NK-92 (cell line): Measurements from ENCODE around the gene SPRING1.
"Not testable (repeated sequence)": the region's sequence is repeated elsewhere in the genome, so short reads cannot be mapped to it uniquely, and the experiment has no call there.

Experiments used
- DNase-seq: peaks from one replicate; lab custom pipeline; 2025; ENCODE audit not compliant: unreplicated experiment; lab: John Stamatoyannopoulos, UW

SPRING1 gene

DNA sequence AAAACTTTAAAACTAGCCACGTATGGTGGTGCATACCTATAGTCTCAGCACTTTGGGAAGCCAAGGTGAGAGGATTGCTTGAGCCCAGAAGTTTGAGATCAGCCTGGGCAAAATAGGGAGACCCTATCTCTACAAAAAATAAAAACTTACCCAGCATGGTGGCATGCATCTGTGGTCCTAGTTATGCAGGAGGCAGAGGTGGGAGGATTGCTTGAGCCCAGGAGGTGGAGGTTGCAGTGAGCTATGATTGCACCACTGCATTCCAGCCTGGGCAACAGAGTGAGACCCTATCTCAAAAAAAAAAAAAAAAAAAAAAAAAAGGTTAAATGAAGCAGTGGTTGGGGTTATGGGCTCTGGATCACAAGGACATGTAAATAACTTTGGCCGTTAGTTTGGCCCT is 4.9 kb upstream of the SPRING1 start:
- not testable (repeated sequence) for DNase-seq

DNA sequence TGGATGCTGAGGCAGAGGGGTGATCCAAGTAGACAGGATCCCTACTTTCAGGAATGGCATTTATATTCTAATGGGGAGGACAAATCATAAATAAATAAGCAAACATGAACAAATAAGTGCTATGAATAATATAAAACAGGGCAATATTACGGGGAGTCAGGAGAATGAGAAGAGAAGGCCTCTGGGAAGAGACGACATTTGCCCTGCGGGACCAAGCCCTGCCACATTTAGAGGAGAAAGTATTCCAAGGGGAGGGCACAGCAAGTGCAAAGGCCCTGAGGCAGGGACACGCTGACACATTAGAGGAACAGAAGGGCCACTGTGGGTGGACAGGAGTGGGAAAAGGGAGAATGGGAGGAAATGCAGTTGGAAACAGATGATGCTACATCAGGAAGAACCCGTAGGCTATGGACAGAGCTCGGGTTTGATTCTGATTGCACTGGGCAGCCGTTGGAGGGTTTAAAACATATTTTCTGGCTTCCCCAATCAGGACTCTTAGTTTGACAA is 1.6 kb upstream of the SPRING1 start:
- DNase-seq = no peak

DNA sequence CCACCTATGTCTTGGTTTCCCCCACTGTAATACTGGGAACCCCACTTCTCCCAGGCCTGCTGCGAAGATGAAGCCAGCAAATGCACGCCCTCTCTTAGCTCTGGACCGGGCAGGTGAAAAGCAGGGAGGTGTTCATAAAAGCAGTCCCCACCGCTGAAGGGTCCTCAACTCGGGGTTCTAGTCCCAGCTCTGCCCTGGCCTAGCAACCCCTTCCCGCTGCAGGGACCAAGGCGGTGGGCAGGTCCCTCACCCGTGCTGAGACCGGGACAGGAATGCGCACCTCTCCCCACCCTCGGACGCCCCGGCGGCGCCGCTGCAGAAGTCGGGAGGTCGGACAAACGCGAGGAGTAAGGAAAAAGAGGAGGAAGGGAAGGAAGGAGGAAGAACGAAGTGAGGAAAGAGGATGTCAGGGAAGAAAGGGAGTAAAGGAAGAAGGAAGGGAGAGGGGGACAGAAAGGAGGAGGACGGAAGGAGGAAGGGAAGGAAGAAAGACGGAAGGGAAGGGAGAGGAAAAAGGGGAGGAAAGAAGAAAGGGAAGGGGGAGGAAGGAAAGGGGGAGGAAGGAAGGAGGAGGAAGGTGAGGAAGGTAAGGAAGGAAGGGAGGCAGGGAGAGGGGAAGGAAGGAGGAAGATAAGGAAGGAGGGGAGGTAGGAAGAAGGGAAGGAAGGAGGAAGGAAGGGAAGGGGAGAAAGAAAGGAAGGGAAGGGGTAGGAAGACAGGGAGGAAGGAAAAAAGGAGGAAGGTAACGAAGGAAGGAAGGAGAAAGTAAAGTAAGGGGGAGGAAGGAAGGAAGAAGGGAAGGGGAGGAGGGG is 701 bp downstream of the SPRING1 start:
- no peak for DNase-seq

DNA sequence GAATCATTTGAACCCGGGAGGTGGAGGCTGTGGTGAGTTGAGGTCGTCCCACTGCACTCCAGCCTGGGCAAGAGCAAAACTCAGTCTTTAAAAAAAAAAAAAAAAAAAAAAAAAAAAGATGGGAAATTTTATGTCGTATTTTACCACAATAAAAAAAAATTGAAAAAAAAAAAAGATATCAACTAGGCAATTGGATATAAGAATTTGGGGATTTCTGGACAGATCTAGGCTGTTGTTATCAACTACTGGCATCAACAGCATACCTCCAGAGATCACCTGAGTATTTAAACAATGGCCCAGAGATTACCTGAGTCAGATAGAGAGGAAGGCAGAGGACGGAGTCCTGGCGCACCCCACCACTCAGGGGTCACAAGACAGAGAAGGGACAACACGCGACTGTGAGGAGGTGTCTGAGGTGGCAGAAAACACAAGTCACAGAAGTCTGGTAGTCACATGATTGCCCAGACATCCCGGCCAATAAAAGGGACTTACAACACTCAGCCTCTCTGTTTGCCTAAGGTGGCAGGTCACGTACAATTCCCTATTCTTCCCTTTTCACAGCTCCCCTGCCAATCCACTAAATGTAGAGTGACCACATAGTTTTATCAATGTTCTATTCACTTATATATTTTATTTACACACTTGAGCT is 1.8 kb downstream of the SPRING1 start:
- DNase-seq = no peak

DNA sequence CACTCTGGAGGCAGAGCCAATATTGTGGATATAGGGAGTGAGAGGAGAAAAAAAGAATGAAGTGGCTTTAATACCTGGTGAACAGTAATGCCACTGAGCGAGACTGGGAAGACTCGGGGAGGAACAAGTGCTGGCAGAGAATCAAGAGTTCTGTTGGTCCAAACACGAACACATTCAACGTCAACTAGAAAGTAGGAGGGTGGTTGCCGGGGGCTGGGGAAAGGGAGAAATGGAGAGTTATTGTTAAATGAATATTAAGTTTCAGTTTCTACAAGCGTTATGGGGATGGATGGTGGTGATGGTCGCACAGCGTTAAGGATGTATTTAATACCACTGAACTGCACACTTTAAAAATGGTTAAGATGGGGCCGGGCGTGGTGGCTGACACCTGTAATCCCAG is 2.8 kb downstream of the SPRING1 start:
- no peak for DNase-seq

DNA sequence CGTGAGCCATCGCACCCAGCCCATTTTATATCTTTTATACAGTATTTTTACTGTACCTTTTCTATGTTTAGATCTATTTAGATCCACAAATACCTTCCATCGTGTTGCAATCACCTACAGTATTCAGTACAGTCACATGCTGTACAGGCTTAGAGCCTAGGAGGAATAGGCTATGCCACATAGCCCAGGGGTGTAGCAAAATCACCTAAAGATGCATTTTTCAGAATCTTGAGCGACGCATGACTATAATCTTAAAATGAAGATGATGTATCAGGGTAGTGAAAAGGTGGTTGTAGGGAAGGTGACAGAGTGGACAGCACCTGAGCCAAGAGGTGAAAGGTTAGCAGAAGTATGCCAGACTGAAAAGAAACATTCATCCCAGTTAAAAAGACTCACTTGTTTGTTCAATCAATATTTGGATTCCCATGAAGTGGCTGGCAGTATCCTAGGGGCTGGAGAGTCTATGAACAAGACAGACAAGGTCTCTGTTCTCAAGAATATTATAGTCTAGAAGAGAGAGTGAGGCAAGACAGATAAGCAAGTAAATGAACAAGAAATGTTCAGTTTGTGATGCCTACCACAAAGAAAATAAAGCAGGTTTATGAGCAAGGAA is 3.6 kb downstream of the SPRING1 start:
- DNase-seq = no peak

DNA sequence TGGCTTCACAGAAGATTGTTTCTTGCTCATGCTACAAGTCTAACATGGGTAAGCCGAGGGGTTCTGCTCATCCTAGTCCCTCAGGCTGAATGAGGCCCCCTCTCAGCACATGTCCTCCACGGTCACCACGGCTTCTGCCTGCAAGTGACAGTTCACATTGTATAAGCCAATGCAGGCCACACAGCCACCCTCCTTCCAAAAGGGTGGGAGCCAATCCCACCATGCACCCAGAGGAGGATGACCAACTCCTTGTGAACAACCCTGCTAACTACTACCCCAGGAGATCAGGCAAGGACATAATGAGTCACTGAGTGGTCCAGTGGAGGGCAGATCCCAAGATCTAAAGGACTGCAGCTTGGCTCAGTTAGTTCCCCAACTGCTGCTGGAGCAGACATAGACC is 6.1 kb downstream of the SPRING1 start:
- no peak for DNase-seq

DNA sequence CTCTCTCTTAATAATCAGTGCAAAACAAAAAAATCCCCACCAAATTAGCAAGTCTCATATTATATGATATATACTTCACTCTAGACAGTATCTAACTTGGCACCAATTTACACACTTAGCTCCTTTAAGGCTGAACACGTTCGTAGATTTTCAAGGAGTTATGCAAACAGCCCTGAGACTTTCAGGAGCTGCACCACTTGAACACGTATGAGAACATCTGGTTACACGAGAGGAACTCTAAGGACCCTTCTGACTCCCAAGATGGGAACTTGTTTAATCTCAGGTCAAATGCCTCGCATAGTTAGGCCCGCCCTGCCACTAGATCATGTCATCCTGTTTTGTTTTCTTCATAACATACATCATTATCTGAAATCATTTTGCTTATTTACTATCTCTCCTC is 10.0 kb downstream of the SPRING1 start:
- DNase-seq = no peak

DNA sequence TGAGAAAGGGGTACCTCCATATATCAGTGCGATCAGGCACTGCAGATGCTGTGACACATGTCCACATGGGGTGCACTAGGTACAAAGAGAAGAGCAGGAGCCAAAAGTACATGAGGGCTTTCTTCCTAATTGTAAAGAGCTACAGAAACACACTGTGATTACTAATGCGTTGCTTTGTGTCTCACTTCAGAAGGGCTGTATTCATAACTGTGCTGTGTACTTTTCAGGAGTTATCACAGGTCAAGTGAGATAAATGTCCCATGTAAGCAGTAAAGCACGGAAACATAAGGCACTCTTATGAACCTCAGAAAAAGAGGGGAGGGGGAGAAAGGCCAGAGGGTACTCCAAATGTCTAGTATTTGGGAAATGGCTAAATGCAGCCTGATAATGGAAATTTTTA is 10.6 kb downstream of the SPRING1 start:
- DNase-seq = no peak

DNA sequence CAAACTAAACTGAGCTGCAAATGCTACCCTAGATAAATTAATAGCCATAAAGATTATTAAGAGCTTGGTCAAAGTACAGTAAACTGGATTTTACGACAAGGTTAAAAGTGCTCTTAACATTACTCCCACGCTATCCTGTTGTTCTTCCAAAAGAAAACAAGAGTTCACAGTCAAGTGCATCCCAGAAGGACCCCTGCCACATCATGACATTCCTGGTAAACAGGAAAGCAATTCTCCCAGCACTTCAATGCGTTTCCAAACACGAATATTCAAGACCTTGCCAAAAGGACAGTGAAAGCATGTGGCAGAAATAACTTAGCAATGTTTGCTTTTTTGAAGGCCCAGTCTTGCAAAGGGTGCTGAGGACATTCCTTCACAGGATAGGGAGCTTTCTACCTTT is 11.2 kb downstream of the SPRING1 start:
- no peak for DNase-seq

DNA sequence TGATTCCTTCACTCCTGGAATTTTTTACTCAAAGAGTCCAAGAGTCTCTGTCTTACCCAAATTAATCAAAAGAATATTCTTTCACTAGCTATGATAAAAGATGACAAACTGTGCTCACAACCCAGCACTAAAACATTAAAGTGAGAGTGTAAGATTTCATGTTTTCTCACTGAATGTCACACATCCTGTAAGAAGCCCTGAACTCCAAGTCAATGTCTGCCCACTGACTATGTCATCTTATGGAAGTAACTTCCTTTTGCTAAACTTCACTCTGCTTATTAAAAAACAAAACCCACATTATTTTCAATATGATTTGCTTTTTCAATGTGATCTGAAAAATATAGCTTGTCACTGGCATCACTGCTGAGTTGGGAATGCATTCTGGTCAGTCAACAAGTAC is 15.6 kb downstream of the SPRING1 start:
- DNase-seq = no peak

DNA sequence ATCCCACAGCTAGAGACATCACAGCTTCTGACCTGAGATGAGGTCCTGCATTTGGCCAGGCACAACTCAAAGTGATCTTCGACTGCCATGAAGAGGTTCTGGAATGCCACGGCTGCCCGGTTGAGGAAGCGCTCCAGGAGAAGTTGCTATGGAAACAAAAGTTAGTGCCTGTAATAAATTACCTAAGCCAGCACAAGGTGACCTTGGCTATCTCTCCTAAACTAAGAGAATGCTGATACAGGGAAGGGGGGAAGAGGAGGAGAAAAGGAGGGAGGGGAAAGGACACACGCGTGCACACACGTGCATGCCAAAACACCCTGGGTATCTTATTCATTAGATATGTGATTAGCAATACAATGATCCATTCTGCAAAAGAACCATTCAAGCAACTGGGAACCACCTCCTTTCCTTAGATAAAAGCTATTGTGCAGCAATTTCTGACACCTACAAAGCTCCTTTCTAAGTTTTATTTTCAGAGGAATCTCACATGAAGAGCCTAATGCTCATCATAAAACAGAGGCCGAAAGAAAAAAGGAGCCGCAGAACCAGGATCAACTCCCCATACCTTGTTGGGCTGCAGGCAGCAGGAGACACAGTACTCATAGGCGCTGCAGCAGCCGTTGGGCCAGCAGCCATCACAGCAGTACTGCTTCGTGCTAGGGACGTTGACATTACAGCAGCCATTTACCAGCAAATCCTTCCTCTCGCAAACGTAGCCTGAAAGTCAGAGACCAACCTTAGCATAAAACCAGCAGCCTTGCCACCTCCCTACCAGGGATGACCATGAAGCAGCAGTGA is 17.9 kb downstream of the SPRING1 start:
- no peak for DNase-seq

DNA sequence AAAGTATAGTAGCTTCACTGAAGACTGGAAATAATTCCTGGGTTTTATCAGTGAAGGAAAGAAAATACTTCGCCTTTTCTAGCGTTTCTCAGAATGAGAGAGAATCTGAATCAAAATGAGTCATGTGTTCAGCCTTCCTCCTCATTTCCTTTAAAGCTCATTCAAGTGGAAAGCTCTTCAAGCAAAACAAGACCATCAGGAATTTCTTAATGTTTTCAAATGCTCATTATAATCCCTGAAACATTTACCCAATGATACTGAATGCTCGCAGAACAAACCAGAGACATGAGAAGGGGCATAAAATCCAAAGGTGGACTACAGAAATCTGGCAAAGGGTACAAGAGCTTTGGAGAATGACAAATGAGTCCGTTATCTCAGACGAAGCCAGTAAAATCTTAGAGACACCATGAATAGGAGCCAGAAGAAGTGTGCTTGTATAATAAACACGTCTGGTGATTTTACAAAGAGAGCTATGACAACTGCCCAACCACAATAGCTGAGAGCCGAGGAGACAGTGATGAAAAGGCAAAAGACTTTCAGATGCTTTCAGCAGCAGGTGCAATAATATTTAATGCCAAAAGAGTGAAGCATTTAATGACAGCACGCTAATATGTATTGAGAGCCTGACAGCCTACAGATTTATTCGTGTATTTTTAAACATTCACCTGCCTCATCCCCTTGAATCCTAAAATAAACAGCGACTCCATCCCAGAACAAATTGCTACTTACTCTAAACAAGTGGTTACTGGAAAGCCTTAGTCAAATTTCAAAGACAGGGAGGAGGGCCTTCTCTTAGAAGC is 19.0 kb downstream of the SPRING1 start:
- no peak for DNase-seq

DNA sequence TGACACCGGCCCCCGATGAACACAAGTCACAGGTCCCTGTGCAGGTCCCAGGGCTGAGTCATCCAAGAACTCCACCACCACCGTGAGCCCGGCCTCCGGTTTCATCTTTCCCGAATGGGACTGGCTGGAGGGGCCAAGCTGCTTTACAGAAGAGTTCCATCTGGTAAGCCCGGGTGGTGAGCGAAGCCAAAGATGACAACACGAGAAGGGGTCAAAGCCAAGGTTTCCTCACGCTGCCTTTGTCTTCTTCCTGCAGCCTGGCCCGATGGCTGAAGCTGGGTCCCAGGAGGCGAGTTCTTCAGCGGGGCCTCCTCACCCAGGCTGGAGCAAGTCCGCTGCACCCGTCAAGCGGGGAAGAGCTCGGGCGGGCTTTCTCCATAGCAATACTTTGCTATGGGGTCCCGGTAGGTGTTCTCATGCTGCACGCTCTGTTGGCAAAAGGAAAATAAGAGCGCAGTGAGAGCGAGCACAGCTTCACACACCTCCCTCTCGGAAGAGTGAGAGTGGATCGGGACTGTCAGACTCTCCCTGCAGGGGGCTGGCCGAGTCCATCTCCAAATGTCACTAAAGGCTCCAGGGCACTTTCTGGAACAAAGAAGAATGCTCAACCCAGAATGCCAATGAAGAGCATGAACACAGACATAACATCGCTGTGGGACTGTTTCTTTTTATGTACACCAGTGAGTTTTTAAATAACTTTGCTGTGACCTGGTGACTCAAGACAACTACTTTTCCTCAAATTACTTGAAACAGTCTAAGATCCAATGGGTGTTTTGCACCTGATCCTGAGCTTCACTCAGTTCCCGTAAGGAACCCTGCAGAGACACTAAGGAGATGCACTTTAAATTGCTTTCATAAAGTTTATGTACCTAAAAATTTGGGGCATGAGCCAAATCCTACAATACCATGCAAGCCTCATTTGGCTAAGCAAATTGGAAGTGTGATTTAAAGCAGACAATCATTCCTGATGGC is 20.1 kb downstream of the SPRING1 start:
- no peak for DNase-seq

DNA sequence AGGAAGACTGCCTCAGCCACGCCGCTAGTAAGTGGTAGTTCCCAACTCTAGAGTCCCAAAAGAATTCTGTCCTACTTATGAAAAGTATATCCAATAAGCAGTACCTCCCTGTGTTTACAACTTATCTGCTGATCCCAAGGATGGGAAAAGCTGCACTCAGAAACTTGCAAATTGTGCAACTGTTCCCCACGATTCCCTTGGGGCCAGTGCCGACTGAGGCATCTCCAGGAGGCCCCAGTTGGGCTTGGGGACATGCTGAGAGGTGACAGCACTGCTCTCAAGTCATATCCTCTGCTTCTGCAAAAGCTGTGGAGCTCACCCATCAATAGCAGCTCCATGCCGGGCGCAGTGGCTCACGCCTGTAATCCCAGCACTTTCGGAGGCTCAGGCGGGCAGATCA is 23.7 kb downstream of the SPRING1 start:
- DNase-seq = no peak

DNA sequence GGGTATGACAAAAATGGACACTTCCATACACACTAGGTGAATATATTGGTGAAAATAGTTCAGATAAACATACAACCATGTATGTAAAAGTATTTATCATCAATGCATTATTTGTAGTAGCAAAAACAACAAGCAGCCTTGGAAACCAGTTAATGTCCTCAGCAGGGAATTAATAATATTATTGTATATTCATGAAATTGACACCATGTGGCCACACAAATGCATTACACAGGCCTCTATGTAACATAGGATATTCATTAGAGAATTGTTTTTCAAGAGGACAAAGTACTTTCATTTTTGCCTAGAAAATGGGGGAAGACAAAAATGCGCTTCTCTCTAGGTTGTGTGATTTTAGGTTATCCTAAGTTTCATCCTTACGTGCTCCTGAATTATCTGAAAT is 24.3 kb downstream of the SPRING1 start:
- no peak for DNase-seq

DNA sequence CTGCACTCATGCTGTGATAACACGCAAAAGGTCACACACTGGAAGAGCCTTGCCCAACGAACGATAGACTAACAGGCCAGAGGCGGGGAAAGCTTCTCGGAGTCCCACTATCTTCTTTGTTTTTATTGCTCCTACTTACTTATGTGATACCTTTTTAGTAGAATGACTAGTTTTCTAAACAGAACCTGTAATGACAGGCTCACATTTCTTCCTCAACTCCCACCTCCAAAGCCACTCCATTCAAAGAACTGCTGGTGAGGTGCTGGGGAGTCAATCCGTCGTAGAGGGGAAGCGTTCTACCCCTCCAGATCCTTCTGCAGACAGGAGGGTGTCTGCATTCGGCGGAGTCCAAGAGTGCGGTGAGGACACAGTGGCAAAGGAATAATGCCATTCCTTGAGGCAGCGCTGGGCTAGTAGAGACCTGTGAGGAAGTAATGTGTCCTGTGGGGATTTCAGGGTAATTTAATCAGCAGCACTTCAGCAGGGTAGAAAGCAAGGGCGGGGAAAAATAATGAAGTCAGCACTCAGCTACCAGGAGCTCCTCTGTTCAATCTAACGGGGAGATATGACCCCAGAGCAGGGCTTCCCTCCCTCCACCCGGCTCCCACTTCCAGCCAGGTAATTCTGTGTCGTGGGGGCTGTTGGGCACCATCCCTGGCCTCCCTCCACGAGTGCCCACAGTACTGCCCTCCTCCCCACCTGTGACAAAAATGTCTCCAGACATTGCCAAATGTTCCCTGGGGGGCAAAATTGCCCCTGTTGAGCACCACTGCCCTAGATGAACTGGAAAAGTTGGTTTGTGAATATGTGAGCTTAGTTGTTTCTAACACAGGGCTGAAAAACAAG is 25.2 kb downstream of the SPRING1 start:
- DNase-seq = no peak

DNA sequence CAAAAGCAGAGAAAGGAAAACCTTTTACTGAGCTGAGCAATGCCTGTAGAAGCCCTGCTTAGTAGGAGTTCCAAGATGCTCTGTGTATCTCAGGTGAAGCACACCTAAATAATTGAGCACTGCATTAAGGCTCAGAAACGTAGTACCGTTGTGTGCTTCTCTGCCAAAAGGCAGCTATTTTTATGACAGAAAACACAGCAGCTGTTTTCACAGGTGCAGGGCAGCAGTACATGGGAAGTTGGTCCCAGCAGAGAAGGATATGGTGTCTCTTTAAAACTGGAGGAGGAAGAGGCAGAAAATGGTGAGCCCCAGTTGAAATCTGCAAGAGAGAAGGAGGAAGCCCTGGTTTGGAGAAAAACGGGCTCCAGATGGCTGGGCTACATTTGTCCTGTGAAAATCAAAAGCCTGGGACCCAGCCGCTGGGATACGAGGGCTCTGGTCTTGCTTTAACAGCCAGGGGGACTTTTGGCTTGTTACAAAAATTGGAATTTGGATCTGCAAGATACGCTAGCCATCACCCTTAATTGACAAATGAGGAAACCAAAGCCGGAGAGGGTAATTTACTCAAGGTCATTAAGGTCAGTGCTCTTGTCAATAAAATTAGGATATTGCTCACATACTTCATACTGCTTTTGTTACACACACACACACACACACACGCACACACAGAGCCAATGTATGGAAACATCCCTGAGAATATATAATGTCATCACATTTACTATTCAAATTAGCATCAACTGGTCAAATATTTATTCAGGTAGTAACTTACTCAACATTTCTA is 27.3 kb downstream of the SPRING1 start:
- no peak for DNase-seq
